ENCODE data around the gene SNX25.

DNA sequence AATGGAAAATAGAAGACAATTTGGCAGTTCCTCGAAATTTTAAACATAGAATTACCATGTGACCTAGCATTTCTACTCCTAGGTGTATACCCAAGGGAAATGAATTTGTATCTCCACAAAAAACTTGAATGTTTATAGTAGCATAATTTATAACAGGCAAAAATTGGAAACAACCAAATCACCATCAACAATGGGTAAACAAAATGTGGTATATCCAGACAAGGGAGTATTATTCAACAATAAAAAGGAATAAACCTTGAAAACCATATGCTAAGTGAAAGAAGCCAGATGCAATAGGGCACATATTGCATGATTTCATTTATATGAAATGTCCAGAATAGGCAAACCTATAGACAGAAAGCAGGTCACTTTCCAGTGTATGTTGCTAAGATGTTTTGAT, 83.8 kb downstream of the SNX25 start:
- TF ChIP-seq GATA2 (IDR thresholded peaks at IDR 0.05; ENCODE audit: low read depth, low read length) (no peak), GATA3 (IDR thresholded peaks at IDR 0.05; ENCODE audit: low read depth, low read length) (no peak)
